HL-60 (cell line): ENCODE measurements around the gene CD48.

Source experiments
- CTCF ChIP-seq: IDR thresholded peaks from one replicate; pipeline ENCODE4 v1.5.1; 2011; ENCODE audit warnings: low read length, control low read depth, inconsistent platforms; ENCODE audit not compliant: insufficient read depth
- POLR2AphosphoS5 ChIP-seq: IDR thresholded peaks from 2 replicates; pipeline ENCODE4 v1.6.1; 2012; ENCODE audit warnings: low read depth
- REST ChIP-seq: IDR thresholded peaks from 2 replicates; pipeline ENCODE4 v1.6.1; 2012; ENCODE audit warnings: low read depth; ENCODE audit not compliant: insufficient replicate concordance
- SPI1 ChIP-seq: IDR thresholded peaks from 2 replicates; pipeline ENCODE4 v1.6.1; 2012; ENCODE audit warnings: low read depth, mild to moderate bottlenecking, borderline replicate concordance

- TF ChIP-seq CTCF: no peak
- TF ChIP-seq REST: no peak
- no peak for TF ChIP-seq SPI1
- TF ChIP-seq POLR2AphosphoS5: no peak
These were observed 71.1 kb downstream of the CD48 start for GRCh38 chr1:160640359-160641123.
